Endodermal cell (in vitro differentiated cells): Measurements from ENCODE around the gene HSD17B3. TPM values are rescaled to one million over a fixed set of nuclear protein-coding genes. Genes with fewer than 3 reads are reported as not detected.

Experiments used
- DNase-seq: peaks from one replicate; pipeline ENCODE4 v3.0.0-alpha.2; 2017
- H3K27ac ChIP-seq: 2 replicates; pipeline ENCODE4 v1.5.1; 2013; ENCODE audit warnings: mild to moderate bottlenecking, low read depth, low read length, moderate library complexity
- H3K27me3 ChIP-seq: 2 replicates; pipeline ENCODE4 v1.6.1; 2013; ENCODE audit warnings: mild to moderate bottlenecking, low read length, moderate library complexity; ENCODE audit not compliant: insufficient read depth, control insufficient read depth, poor library complexity, severe bottlenecking
- H3K36me3 ChIP-seq: 2 replicates; pipeline ENCODE4 v1.7.0; 2013; ENCODE audit warnings: mild to moderate bottlenecking, low read length, moderate library complexity; ENCODE audit not compliant: control insufficient read depth, insufficient read depth
- H3K4me1 ChIP-seq: one replicate; pipeline ENCODE4 v1.7.0; 2013; ENCODE audit warnings: low read length; ENCODE audit not compliant: control insufficient read depth, insufficient read depth
- H3K4me3 ChIP-seq: 2 replicates; pipeline ENCODE4 v1.5.1; 2013; ENCODE audit warnings: mild to moderate bottlenecking, low read length, moderate library complexity
- H3K9ac ChIP-seq: 2 replicates; pipeline ENCODE4 v1.6.1; 2013; ENCODE audit warnings: mild to moderate bottlenecking, low read length, moderate library complexity; ENCODE audit not compliant: poor library complexity, severe bottlenecking; ENCODE audit errors: extremely low read depth
- H3K9me3 ChIP-seq: 2 replicates; pipeline ENCODE4 v1.6.1; 2013; ENCODE audit warnings: mild to moderate bottlenecking, low read length, moderate library complexity; ENCODE audit not compliant: control insufficient read depth
- H3K27ac Mint-ChIP-seq: 2 replicates; pipeline ENCODE4 v1.8.0; 2020; ENCODE audit warnings: mixed read lengths
- H3K27me3 Mint-ChIP-seq: 2 replicates; pipeline ENCODE4 v1.8.0; 2021; ENCODE audit warnings: mild to moderate bottlenecking, mixed read lengths; ENCODE audit not compliant: insufficient read depth
- H3K36me3 Mint-ChIP-seq: 2 replicates; pipeline ENCODE4 v1.8.0; 2020; ENCODE audit warnings: low read depth, mixed read lengths
- H3K4me1 Mint-ChIP-seq: 2 replicates; pipeline ENCODE4 v1.8.0; 2020; ENCODE audit warnings: mixed read lengths
- H3K4me3 Mint-ChIP-seq: 2 replicates; pipeline ENCODE4 v1.8.0; 2020; ENCODE audit warnings: mild to moderate bottlenecking, moderate library complexity, mixed read lengths
- H3K9me3 Mint-ChIP-seq: 2 replicates; pipeline ENCODE4 v1.8.0; 2020; ENCODE audit warnings: mild to moderate bottlenecking, mixed read lengths
- WGBS, 2 experiments: methylation state at CpG; one replicate each; pipeline versions ENCODE4 v1.1.5 to v1.1.7; 2013; ENCODE audit warnings: missing lambda C conversion rate in 2 of 2, mixed read lengths in 1 of 2; ENCODE audit not compliant: insufficient coverage in 1 of 2, insufficient read length in 1 of 2; 5-methylcytosine and 5-hydroxymethylcytosine counted together
- total RNA-seq, 2 donors: library from RNA; stranded (reverse); fragmentation: NEBNext Ultra II Directional in 1 of 2; extraction: Animal tissue kit (Norgen Biotek cat#: 25700) in 1 of 2; gene quantifications; 2 replicates in 1 of 2; 3 replicates in 1 of 2; pipeline ENCODE4 v1.2.1, GENCODE V29; 2021
- TF ChIP-seq, protein P1 (sequence below): fragments of 200-600 bp; sonication (generic); conservative IDR thresholded peaks from 2 replicates; pipeline ENCODE4 v1.5.0; 2021; ENCODE audit warnings: antibody characterized with exemption, mild to moderate bottlenecking

HSD17B3 gene
- total RNA-seq, 2 donors from 2014 or later = 0.40 TPM; not detected in 1

DNA sequence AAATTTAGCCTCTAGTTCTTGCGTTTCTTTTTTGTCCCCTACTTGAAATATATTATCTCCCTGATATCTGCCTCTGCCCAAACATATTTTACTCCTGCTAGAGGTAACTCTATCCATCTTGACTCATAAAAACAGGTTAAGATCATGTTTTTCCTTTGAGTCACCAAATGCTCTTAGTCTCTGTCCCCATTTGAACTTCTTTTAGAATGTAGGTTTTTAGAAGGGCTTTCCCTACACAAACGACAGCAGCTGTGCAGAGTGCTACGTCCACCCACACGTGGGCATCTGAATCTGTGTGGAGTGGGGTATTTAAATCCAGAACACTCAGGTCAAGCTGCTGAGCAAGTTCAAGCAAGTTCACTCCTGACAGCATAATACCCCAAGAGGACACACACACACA, 2.2 kb downstream of the HSD17B3 start:
- no peak for DNase-seq
- Histone ChIP-seq H3K9ac (no peak overlapping the region), H3K27me3 (no peaks in the 10 kb centered on the region), H3K36me3 (no peaks in the 10 kb centered on the region), H3K4me1 (no peaks in the 10 kb centered on the region), H3K27ac (no peak overlapping the region), H3K9me3 (peaks cover 5% of the 10 kb centered on the region), H3K4me3 (no peak overlapping the region)
- 82 to 89% methylated on average over 1 to 4 of the region's 4 CpGs for WGBS, 2 experiments
- H3K9me3 Mint-ChIP-seq = peaks cover 10% of the 10 kb centered on the region
- TF ChIP-seq, protein P1, sequence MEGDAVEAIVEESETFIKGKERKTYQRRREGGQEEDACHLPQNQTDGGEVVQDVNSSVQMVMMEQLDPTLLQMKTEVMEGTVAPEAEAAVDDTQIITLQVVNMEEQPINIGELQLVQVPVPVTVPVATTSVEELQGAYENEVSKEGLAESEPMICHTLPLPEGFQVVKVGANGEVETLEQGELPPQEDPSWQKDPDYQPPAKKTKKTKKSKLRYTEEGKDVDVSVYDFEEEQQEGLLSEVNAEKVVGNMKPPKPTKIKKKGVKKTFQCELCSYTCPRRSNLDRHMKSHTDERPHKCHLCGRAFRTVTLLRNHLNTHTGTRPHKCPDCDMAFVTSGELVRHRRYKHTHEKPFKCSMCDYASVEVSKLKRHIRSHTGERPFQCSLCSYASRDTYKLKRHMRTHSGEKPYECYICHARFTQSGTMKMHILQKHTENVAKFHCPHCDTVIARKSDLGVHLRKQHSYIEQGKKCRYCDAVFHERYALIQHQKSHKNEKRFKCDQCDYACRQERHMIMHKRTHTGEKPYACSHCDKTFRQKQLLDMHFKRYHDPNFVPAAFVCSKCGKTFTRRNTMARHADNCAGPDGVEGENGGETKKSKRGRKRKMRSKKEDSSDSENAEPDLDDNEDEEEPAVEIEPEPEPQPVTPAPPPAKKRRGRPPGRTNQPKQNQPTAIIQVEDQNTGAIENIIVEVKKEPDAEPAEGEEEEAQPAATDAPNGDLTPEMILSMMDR = no peak
- no peaks in the 10 kb centered on the region for H3K27me3 Mint-ChIP-seq
- no peak overlapping the region for H3K27ac Mint-ChIP-seq
- no peak overlapping the region for H3K4me3 Mint-ChIP-seq
- peaks cover 9% of the 10 kb centered on the region for H3K4me1 Mint-ChIP-seq
- H3K36me3 Mint-ChIP-seq = no peaks in the 10 kb centered on the region

DNA sequence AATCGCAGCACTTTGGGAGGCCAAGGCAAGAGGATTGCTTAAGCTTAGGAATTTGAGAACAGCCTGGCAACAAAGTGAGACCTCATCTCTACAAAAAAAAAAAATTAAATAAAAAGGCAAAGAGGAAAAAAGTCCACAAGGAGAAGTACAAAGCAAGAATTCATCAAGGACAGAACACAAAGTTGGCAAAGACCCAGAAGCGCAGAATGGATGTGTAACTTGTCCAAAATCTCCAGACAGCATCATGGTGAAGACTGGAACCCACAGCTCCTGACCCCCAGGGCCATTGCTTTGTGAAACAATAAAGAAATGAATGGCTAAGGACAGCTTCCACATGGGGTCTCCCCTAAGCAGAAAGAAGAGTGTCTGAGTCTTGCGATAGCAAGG, 7.8 kb downstream of the HSD17B3 start:
- Histone ChIP-seq H3K9ac (no peak overlapping the region), H3K9me3 (peaks cover 5% of the 10 kb centered on the region), H3K27ac (no peak overlapping the region), H3K27me3 (no peaks in the 10 kb centered on the region), H3K4me3 (no peak overlapping the region), H3K4me1 (no peaks in the 10 kb centered on the region), H3K36me3 (no peaks in the 10 kb centered on the region)
- no peaks in the 10 kb centered on the region for H3K36me3 Mint-ChIP-seq
- no peak overlapping the region for H3K27ac Mint-ChIP-seq
- TF ChIP-seq, protein P1 = no peak
- H3K27me3 Mint-ChIP-seq = no peaks in the 10 kb centered on the region
- H3K4me3 Mint-ChIP-seq = no peak overlapping the region
- H3K4me1 Mint-ChIP-seq = no peaks in the 10 kb centered on the region
- WGBS, 2 experiments = 86 to 96% methylated on average over 3 of the region's 3 CpGs
- H3K9me3 Mint-ChIP-seq = peaks cover 18% of the 10 kb centered on the region
- no peak for DNase-seq

DNA sequence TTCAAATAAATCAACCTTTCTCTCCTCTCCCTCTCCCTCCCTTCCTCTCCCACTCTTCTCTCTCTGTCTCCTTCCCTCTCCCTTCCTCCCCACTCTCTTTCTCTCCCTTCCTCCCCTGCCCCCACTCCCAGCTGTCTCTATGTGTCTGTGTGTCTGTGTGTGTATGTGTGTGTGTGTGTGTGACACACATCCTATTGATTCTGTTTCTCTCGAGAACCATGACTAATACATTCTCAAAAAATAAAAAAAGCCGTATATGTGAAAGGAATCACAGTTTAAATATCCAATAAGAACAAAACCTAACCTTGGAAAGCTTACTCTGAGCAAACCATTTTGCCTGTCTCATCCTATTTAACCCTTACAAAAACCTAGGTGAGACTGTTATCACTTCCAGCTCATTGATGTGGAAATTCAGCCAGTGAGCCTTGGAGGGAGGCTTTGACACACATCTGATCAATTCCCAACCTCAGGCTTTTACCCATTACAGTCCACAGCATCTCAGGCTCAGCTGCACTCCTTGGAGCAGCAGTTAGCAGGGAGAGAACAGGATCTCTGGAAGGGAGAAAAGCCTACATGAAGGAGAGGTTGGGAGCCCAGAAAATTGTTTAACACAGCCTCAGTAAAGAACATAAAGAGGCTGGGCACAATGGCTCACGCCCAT, 8.3 kb downstream of the HSD17B3 start:
- Mint-ChIP-seq H3K4me1 (no peaks in the 10 kb centered on the region), H3K36me3 (no peaks in the 10 kb centered on the region), H3K4me3 (no peak overlapping the region), H3K27me3 (no peaks in the 10 kb centered on the region), H3K27ac (no peak overlapping the region), H3K9me3 (peaks cover 18% of the 10 kb centered on the region)
- Histone ChIP-seq H3K27me3 (no peaks in the 10 kb centered on the region), H3K36me3 (no peaks in the 10 kb centered on the region), H3K4me1 (no peaks in the 10 kb centered on the region), H3K9me3 (peaks cover 5% of the 10 kb centered on the region), H3K4me3 (no peak overlapping the region), H3K9ac (no peak overlapping the region), H3K27ac (no peak overlapping the region)
- WGBS, 2 experiments = 71 to 87% methylated on average over 3 of the region's 3 CpGs
- no peak for DNase-seq
- TF ChIP-seq, protein P1 = no peak
